Measurements from ENCODE around the gene NUDT1. TPM values are rescaled to one million over a fixed set of nuclear protein-coding genes. Genes with fewer than 3 reads are reported as not detected.

Gene NUDT1
- total RNA-seq = 71.8 and 88.9 TPM in 2 replicates

GRCh38 chr7:2241580-2242540 lies at the start of gene NUDT1, which contains the start of gene MRM2:
Gene NUDT1 (plus strand): TSS chr7:2242226. CDS start chr7:2244575, 2,349 bp downstream.
Gene MRM2 (minus strand): TSS chr7:2242205. CDS start chr7:2242169, 36 bp downstream.

DNA sequence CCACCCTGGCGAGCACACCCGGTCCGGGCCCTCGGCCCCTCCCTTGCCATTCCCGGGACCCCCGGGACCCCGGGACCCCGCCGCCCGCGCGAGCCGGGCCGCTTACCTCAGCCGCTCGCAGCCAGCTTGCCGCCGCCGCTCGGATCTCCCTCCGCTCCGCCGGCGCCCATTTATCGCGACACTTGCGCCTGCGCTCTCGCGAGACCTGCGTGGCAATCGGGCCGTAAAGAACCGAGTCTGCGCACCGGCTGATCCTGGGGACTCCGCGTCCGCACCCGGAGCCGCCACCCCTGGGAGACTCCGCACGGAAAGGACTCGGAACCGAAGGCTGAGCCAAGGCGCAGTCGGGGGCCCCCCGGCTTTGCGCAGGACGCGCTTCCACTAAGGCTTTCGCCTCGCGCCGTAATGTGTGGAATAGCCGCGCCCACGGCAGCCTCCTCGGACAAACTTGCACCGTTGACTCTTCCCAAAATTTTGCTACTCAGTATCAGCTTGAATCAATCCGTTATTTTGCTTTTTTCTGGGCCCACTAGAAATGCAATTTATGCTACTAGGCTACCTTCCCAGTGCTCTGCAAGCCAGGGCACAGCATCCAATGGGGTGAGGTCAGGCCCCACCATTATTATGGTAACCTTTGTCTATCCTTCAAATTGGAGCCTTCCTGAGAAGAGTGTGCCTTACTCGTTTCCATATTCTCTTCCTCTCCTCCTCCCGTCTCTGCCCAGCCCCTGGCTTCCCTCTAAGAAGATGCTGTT lies 9.1 kb upstream of the NUDT1 start, which contains the start of gene MAD1L1:
MAD1L1 (minus strand) TSS at position 180 of the 755 bp plus-strand sequence. CDS start 2,812 bp downstream, outside the sequence.

Other genes with a start within 250 kb of the NUDT1 start
- gene MAD1L1, start 9.3 kb upstream of the NUDT1 start, total RNA-seq = 50.8 and 51.6 TPM in 2 replicates
- gene MRM2, start within 50 bp of the NUDT1 start, total RNA-seq = 23.2 and 23.9 TPM in 2 replicates
- gene SNX8, start 72.2 kb downstream of the NUDT1 start, total RNA-seq = 21.5 and 36.6 TPM in 2 replicates
- 126 and 141 TPM in 2 replicates for gene EIF3B, start 112.6 kb downstream of the NUDT1 start, total RNA-seq
- 7.0 and 8.2 TPM in 2 replicates for gene CHST12, start 161.4 kb downstream of the NUDT1 start, total RNA-seq
- gene GRIFIN, start 234.2 kb downstream of the NUDT1 start, total RNA-seq = not detected in 2 replicates